Measurements from ENCODE around the gene MBD4.

The MBD4 gene

DNA sequence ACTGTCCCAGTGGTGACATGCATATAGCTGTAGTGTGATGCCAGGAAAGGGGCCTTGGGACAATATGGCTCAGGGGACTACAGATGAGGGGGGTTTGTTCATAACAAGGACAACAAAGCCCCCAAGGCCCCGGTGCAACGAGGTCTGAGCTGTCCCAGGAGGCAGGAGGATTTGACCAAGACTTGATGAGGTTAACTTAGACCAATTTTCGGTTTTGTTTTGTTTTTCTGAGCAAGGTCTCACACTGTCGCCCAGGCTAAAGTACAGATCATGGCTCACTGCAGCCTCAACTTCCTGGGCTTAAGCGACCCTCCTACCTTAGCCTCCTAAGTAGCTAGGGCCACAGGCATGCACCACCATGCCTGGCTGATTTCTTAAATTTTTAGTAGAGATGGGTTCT lies 35.1 kb downstream of the MBD4 start:
- no peak overlapping the region for H3K27ac ChIP-seq
- no peak for TF ChIP-seq ZFX (IDR thresholded peaks at IDR 0.05; ENCODE audit: borderline replicate concordance)
- TF ChIP-seq, protein P1, sequence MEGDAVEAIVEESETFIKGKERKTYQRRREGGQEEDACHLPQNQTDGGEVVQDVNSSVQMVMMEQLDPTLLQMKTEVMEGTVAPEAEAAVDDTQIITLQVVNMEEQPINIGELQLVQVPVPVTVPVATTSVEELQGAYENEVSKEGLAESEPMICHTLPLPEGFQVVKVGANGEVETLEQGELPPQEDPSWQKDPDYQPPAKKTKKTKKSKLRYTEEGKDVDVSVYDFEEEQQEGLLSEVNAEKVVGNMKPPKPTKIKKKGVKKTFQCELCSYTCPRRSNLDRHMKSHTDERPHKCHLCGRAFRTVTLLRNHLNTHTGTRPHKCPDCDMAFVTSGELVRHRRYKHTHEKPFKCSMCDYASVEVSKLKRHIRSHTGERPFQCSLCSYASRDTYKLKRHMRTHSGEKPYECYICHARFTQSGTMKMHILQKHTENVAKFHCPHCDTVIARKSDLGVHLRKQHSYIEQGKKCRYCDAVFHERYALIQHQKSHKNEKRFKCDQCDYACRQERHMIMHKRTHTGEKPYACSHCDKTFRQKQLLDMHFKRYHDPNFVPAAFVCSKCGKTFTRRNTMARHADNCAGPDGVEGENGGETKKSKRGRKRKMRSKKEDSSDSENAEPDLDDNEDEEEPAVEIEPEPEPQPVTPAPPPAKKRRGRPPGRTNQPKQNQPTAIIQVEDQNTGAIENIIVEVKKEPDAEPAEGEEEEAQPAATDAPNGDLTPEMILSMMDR (IDR thresholded peaks at IDR 0.05) = no peak

DNA sequence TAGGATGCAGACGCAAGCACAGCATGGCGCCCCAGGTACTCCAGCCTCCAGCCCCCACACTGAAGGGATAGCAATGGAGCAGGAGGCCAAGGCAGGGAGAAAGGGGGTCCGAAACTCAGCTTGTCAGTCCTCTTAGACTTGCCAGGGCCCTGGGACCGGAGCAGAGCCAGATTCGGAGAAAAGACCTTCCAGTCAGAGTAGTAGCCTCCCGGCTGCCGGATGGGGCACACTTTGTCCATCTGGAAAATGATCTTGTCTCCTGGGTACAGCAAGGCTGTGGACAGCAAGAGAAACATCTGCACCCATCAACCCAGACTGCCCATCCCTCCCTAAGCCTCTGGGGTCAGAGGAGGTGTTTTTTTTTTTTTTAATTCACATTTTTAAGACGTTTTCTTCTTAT lies 35.6 kb downstream of the MBD4 start:
- H3K27ac ChIP-seq = no peak overlapping the region

DNA sequence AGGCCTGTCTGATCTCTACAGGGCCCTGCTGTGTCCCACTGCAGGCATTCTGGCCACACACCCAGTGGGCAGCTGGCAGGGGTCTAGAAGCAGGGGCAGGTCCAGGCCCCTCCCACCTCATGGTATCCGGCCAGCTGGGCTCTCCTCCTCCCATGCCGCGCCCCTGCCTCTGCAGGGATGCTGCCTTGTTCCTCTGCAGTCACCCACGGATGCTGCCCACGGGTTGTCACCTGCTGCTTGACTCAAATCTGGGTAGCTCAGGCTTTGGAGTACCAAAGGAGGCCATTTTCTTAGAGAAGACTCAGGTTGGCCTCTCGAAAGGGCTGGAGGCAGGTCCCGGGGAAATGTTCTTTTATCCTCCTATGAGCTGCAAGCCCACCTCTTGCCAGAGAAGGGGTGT lies 36.3 kb downstream of the MBD4 start:
- H3K27ac ChIP-seq = no peak overlapping the region
- no peak for TF ChIP-seq ZFX (IDR thresholded peaks at IDR 0.05; ENCODE audit: borderline replicate concordance)
- TF ChIP-seq, protein P1 (IDR thresholded peaks at IDR 0.05) = no peak

More for the DNA sequence above, 35.6 kb downstream of the MBD4 start:
- TF ChIP-seq, protein P1 (IDR thresholded peaks at IDR 0.05) = no peak
- TF ChIP-seq ZFX (IDR thresholded peaks at IDR 0.05; ENCODE audit: borderline replicate concordance) = no peak

DNA sequence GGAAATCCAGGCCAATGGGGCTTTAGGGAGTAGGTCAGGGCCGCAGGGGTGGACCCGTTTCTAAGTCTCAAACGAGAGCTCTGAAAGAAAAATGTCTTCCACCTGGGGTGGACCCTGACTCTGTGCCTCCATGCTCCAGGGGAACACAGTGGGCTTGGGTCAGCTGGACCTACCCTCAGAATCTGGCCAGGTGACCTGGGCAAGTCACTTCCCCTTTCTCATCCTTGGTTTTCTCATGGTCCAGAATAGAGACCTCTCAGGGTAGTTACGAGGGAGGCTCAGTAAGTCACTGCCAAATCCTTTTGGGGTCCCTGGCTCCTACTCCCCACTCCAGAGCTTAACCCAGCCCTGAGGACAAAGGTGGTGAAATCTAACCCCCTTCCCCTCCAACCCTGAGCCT lies 37.1 kb downstream of the MBD4 start:
- no peak overlapping the region for H3K27ac ChIP-seq
- no peak for TF ChIP-seq ZFX (IDR thresholded peaks at IDR 0.05; ENCODE audit: borderline replicate concordance)
- TF ChIP-seq, protein P1 (IDR thresholded peaks at IDR 0.05) = no peak

DNA sequence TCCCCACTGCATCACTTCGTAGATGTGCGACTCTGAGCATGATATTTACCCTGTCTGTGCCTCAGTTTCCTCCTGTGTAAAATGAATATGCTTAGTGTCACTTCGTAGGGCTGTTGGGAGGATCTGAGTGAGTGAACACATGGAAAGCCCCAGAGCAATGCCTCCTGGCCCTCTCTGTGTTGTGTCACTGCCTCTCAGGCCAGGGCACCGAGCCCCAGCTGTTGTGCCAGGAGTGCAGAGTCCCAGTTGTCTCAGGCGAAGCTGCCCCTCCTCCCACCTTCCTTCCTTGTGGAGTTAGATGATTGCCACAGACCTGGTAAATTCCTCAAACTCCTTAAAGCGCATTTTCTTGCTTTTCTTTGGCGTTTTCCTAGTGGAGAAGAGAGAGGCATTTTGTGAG lies 37.5 kb downstream of the MBD4 start:
- TF ChIP-seq, protein P1 (IDR thresholded peaks at IDR 0.05) = no peak
- no peak for TF ChIP-seq ZFX (IDR thresholded peaks at IDR 0.05; ENCODE audit: borderline replicate concordance)
- H3K27ac ChIP-seq = no peak overlapping the region

DNA sequence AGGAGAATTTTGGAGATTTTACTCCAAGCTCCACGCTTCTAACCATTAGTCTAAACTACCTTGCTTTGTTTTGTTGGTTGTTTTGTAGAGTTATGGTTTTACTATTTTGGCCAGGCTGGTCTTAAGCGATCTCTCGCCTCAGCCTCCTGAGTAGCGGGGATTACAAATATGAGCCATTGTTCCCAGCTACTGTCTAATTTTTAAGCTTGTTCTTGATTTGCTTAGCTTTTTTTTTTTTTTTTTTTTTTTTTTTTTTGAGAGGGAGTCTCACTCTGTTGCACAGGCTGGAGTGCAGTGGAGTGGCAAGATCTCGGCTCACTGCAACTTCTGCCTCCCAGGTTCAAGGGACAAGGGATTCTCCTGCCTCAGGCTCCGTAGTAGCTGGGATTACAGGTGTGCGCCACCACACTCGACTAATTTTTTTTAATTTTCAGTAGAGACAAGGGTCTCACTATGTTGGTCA lies 39.8 kb downstream of the MBD4 start:
- TF ChIP-seq, protein P1 (IDR thresholded peaks at IDR 0.05) = peak; percentile 55
- no peak for TF ChIP-seq ZFX (IDR thresholded peaks at IDR 0.05; ENCODE audit: borderline replicate concordance)
- H3K27ac ChIP-seq = peak overlapping the region; percentile 88

DNA sequence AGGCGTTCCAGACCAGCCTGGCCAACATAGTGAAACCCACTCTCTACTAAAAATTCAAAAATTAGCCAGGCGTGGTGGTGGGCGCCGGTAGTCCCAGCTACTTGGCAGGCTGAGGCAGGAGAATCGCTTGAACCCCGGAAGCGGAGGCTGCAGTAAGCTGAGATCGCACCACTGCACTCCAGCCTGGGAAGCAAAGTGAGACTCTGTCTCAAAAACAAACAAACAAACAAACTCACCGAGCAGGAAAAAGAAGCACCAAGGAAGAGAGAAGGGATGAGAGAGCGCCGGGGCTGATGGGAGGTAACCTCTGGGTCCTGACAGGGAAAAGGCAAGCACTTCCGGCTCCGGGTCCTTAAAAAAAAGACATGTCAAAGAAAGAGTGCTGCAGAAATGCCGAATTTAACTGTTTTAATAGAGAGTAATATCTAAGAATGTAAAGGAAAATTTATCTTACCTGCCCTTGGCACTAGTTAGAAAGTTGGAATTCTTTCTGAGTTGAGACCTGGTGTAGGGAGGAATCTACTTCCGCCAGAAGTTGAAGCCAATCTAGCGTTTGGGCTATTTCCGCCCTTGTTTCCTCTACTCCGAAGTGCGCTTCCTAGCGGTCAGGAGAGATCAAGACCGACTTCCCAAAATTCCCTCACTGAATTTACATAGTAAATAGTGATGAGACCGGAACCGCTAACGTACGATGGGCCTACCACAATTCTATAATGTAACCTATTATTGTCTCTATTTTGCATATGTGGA lies 40.4 kb downstream of the MBD4 start:
- TF ChIP-seq ZFX (IDR thresholded peaks at IDR 0.05; ENCODE audit: borderline replicate concordance) = no peak
- TF ChIP-seq, protein P1 (IDR thresholded peaks at IDR 0.05) = peak; percentile 93
- H3K27ac ChIP-seq = peak overlapping the region; percentile 88
